ENCODE measurements around the gene DYNLL2. TPM values are rescaled to one million over a fixed set of nuclear protein-coding genes. Genes with fewer than 3 reads are reported as not detected.

DYNLL2 gene
- polyA plus RNA-seq, 3 donors, result 0.30 to 9.9 (median 0.42) TPM

DNA sequence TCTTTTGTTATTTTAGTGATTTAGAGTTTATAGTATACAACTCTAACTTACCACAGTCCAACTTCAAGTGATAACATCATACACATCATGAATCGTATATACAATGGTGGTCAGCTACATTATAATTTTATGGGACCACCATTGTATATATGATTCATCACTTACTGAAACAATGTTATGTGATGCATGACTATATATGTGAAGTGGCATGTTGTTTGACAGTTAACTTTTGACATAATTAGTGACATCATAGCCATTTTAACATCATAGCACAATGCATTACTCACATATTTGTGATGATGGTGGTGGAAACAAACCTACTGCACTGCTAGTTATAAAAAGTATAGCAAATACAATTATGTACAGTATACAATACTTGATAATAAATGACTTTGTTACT lies 21.9 kb downstream of the DYNLL2 start:
- DNase-seq, result no peak
- Histone ChIP-seq H3K27me3 (ENCODE audit: control insufficient read depth in 2 of 2, insufficient read depth in 2 of 2, low read length in 2 of 2) (peaks cover 3% of the 10 kb centered on the region in 2 donors), H3K9me3 (replicated peaks in 1 of 2; ENCODE audit: control insufficient read depth in 1 of 2, insufficient read depth in 1 of 2, low read length in 2 of 2) (no peaks in the 10 kb centered on the region), H3K9ac (ENCODE audit: insufficient read depth, low read length, poor library complexity, severe bottlenecking) (no peak overlapping the region), H4K20me1 (ENCODE audit: insufficient read depth, low read length) (no peaks in the 10 kb centered on the region), H3K4me3 (replicated peaks in 1 of 3; ENCODE audit: low read depth in 2 of 3, low read length in 3 of 3) (no peak overlapping the region), H3K79me2 (ENCODE audit: insufficient read depth, low read length) (no peaks in the 10 kb centered on the region), H2AFZ (ENCODE audit: insufficient read depth, low read depth, low read length, poor library complexity, severe bottlenecking) (no peak overlapping the region), H3K4me1 (ENCODE audit: control insufficient read depth in 1 of 2, insufficient read depth in 2 of 2, low read length in 2 of 2) (no peaks in the 10 kb centered on the region), H3K4me2 (replicated peaks; ENCODE audit: extremely low read depth, low read length, poor library complexity, severe bottlenecking) (no peak overlapping the region), H3K27ac (ENCODE audit: low read depth in 1 of 2, low read length in 2 of 2) (no peak overlapping the region), H3K36me3 (replicated peaks in 1 of 2; ENCODE audit: control insufficient read depth in 1 of 2, insufficient read depth in 2 of 2, low read length in 2 of 2) (no peaks in the 10 kb centered on the region)
- Mint-ChIP-seq H3K27me3 (ENCODE audit: low read depth in 3 of 3) (peaks cover 4 to 10% (median 10%) of the 10 kb centered on the region in 3 donors), H3K4me1 (no peaks in the 10 kb centered on the region), H3K36me3 (no peaks in the 10 kb centered on the region), H3K4me3 (no peak overlapping the region), H3K27ac (no peak overlapping the region), H3K9me3 (peaks cover 0 to 8% (median 3%) of the 10 kb centered on the region in 7 donors)
- intact Hi-C loops (cut with micrococcal nuclease), result no loop called here
- no CpG with 5 or more reads among the region's 1 CpG for WGBS (ENCODE audit: insufficient coverage)
- TF ChIP-seq, protein P1, sequence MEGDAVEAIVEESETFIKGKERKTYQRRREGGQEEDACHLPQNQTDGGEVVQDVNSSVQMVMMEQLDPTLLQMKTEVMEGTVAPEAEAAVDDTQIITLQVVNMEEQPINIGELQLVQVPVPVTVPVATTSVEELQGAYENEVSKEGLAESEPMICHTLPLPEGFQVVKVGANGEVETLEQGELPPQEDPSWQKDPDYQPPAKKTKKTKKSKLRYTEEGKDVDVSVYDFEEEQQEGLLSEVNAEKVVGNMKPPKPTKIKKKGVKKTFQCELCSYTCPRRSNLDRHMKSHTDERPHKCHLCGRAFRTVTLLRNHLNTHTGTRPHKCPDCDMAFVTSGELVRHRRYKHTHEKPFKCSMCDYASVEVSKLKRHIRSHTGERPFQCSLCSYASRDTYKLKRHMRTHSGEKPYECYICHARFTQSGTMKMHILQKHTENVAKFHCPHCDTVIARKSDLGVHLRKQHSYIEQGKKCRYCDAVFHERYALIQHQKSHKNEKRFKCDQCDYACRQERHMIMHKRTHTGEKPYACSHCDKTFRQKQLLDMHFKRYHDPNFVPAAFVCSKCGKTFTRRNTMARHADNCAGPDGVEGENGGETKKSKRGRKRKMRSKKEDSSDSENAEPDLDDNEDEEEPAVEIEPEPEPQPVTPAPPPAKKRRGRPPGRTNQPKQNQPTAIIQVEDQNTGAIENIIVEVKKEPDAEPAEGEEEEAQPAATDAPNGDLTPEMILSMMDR (IDR thresholded peaks at IDR 0.05), result no peak

DNA sequence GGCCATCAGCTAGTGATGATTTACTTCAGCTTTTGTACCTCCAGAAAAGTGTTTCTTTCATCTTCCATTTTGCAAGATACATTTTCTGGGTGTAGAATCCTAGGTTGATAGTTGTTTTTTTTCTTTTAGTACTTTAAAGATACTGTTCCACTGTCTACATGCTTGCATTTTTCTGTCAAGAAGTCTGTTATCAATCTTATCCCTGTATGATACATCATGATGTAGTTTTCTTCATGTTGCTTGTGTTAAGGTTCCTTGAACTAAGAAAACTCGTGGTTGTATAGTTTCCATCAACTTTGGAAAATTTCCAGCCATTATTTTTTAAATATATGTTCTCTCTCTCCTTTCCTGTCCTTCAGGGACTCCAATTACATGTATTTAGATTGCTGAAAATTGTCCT lies 24.1 kb downstream of the DYNLL2 start:
- H3K9ac ChIP-seq (ENCODE audit: insufficient read depth, low read length, poor library complexity, severe bottlenecking), result no peak overlapping the region
- H3K4me1 ChIP-seq (ENCODE audit: control insufficient read depth in 1 of 2, insufficient read depth in 2 of 2, low read length in 2 of 2), result no peaks in the 10 kb centered on the region
- no peaks in the 10 kb centered on the region for H3K4me1 Mint-ChIP-seq
- no peak overlapping the region for H2AFZ ChIP-seq (ENCODE audit: insufficient read depth, low read depth, low read length, poor library complexity, severe bottlenecking)
- intact Hi-C loops (cut with micrococcal nuclease), result no loop called here
- H3K27me3 Mint-ChIP-seq (ENCODE audit: low read depth in 3 of 3), result peaks cover 0 to 10% (median 6%) of the 10 kb centered on the region in 3 donors
- H3K27ac Mint-ChIP-seq, result no peak overlapping the region
- no peak overlapping the region for H3K4me2 ChIP-seq (replicated peaks; ENCODE audit: extremely low read depth, low read length, poor library complexity, severe bottlenecking)
- H3K79me2 ChIP-seq (ENCODE audit: insufficient read depth, low read length), result no peaks in the 10 kb centered on the region
- peaks cover 0 to 8% (median 3%) of the 10 kb centered on the region in 7 donors for H3K9me3 Mint-ChIP-seq
- no CpG with 5 or more reads among the region's 1 CpG for WGBS (ENCODE audit: insufficient coverage)
- no peak overlapping the region for H3K4me3 Mint-ChIP-seq
- no peak overlapping the region for H3K4me3 ChIP-seq (replicated peaks in 1 of 3; ENCODE audit: low read depth in 2 of 3, low read length in 3 of 3)
- DNase-seq, result no peak
- TF ChIP-seq, protein P1 (IDR thresholded peaks at IDR 0.05), result no peak
- H3K36me3 Mint-ChIP-seq, result no peaks in the 10 kb centered on the region
- H3K36me3 ChIP-seq (replicated peaks in 1 of 2; ENCODE audit: control insufficient read depth in 1 of 2, insufficient read depth in 2 of 2, low read length in 2 of 2), result no peaks in the 10 kb centered on the region
- no peaks in the 10 kb centered on the region for H4K20me1 ChIP-seq (ENCODE audit: insufficient read depth, low read length)
- no peak overlapping the region for H3K27ac ChIP-seq (ENCODE audit: low read depth in 1 of 2, low read length in 2 of 2)
- no peaks in the 10 kb centered on the region for H3K27me3 ChIP-seq (ENCODE audit: control insufficient read depth in 2 of 2, insufficient read depth in 2 of 2, low read length in 2 of 2)
- H3K9me3 ChIP-seq (replicated peaks in 1 of 2; ENCODE audit: control insufficient read depth in 1 of 2, insufficient read depth in 1 of 2, low read length in 2 of 2), result no peaks in the 10 kb centered on the region

All from CD14-positive monocyte (primary cell).